HCT116 (cell line): ENCODE data around the gene CHAF1A. TPM values are rescaled to one million over a fixed set of nuclear protein-coding genes. Genes with fewer than 3 reads are reported as not detected.
A peak's percentile ranks its signal among the peaks of the same experiment; 100 is the strongest.

ENCODE experiments used
- ATAC-seq: fragments of 200-7000 bp; cut with Tn5 transposase; 2 replicates; pipeline ENCODE4 v1.9.1; 2020; ENCODE audit warnings: mild to moderate bottlenecking, moderate library complexity
- BruUV-seq: library from RNA; stranded (reverse); fragments of 400-500 nt; replicated peaks from 2 replicates; lab custom pipeline; 2021; lab: Mats Ljungman, UMichigan
- CTCF ChIA-PET: fragments of 300-600 bp; sonication (Branson Sonifier 250); formaldehyde crosslinking; loops from one replicate; lab custom pipeline; 2021; ENCODE audit warnings: antibody characterized with exemption; lab: Charles Lee
- POLR2A ChIA-PET: fragments of 300-600, 350-600 bp; sonication (Branson Sonifier 250); formaldehyde crosslinking; loops from one replicate; lab custom pipeline; 2021; ENCODE audit warnings: antibody characterized with exemption; lab: Charles Lee
- RAD21 ChIA-PET, 2 experiments: fragments of 300-600 bp; sonication (Branson Sonifier 250); formaldehyde crosslinking; loops; one replicate each; lab custom pipeline; 2023; ENCODE audit warnings: low total read pairs in 2 of 2; ENCODE audit not compliant: uncharacterized antibody in 2 of 2, unreplicated experiment in 2 of 2, low non-redundant PET in 1 of 2; lab: Charles Lee
- DNase-seq: peaks from one replicate; pipeline ENCODE4 v3.0.0-alpha.2; 2010; ENCODE audit warnings: low read depth, low spot score
- H2AFZ ChIP-seq: fragments of 200-600 bp; shearing (Covaris generic), sonication (generic); 2 replicates; pipeline ENCODE4 v1.6.1; 2017; ENCODE audit warnings: low read depth, mixed run types, mixed read lengths, antibody characterized with exemption, low read length; ENCODE audit not compliant: poor library complexity, severe bottlenecking
- H3K27ac ChIP-seq: 2 replicates; pipeline ENCODE4 v1.5.1; 2012; ENCODE audit warnings: low read depth, low read length
- H3K27me3 ChIP-seq: fragments of 200-600 bp; sonication (generic); 2 replicates; pipeline ENCODE4 v1.6.1; 2016; ENCODE audit warnings: mixed run types, low read length, mixed read lengths; ENCODE audit not compliant: insufficient read depth
- H3K36me3 ChIP-seq, 2 experiments: fragments of 200-500 bp in 1 of 2; fragments of 200-600 bp in 1 of 2; sonication (Bioruptor generic) in 1 of 2; sonication (generic) in 1 of 2; 2 replicates each; pipeline versions ENCODE4 v1.5.1 to v1.6.1; 2014 to 2016; ENCODE audit warnings: low read length in 2 of 2, inconsistent platforms in 1 of 2, mixed read lengths in 1 of 2, mixed run types in 1 of 2; ENCODE audit not compliant: insufficient read depth in 2 of 2, control insufficient read depth in 1 of 2
- H3K4me1 ChIP-seq, 2 experiments: fragments of 200-600 bp in 1 of 2; sonication (generic) in 1 of 2; 2 replicates each; pipeline versions ENCODE4 v1.5.1 to v1.6.1; 2012 to 2017; ENCODE audit warnings: low read length in 2 of 2, inconsistent platforms in 1 of 2, mild to moderate bottlenecking in 1 of 2, mixed read lengths in 1 of 2, mixed run types in 1 of 2, moderate library complexity in 1 of 2; ENCODE audit not compliant: insufficient read depth in 2 of 2, control insufficient read depth in 1 of 2
- H3K4me2 ChIP-seq: fragments of 200-600 bp; sonication (generic); 2 replicates; pipeline ENCODE4 v1.6.1; 2017; ENCODE audit warnings: mixed run types, low read length, mixed read lengths
- H3K4me3 ChIP-seq, 2 experiments: fragments of 200-600 bp in 1 of 2; sonication (generic) in 1 of 2; replicated peaks in 1 of 2; 2 replicates each; pipeline ENCODE4 v1.5.1; 2011 to 2016; ENCODE audit warnings: low read length in 2 of 2, control low read depth in 1 of 2, low read depth in 1 of 2, mild to moderate bottlenecking in 1 of 2, mixed read lengths in 1 of 2, mixed run types in 1 of 2
- H3K79me2 ChIP-seq: fragments of 200-600 bp; sonication (generic); 2 replicates; pipeline ENCODE4 v1.6.1; 2017; ENCODE audit warnings: mild to moderate bottlenecking, mixed run types, low read length, moderate library complexity, mixed read lengths; ENCODE audit not compliant: insufficient read depth
- H3K9ac ChIP-seq: fragments of 200-600 bp; sonication (generic); 2 replicates; pipeline ENCODE4 v1.6.1; 2016; ENCODE audit warnings: low read length, mixed read lengths
- H3K9me2 ChIP-seq: fragments of 200-600 bp; sonication (generic), shearing (Covaris generic); 2 replicates; pipeline ENCODE4 v1.6.1; 2017; ENCODE audit warnings: mixed run types, mild to moderate bottlenecking, moderate library complexity; ENCODE audit not compliant: insufficient read depth
- H3K9me3 ChIP-seq, 2 experiments: fragments of 200-500 bp in 1 of 2; fragments of 200-600 bp in 1 of 2; sonication (Bioruptor generic) in 1 of 2; sonication (generic) in 1 of 2; 2 replicates each; pipeline ENCODE4 v1.6.1; 2014 to 2017; ENCODE audit warnings: low read length in 2 of 2, mixed read lengths in 2 of 2, inconsistent platforms in 1 of 2, low read depth in 1 of 2, mild to moderate bottlenecking in 1 of 2, mixed run types in 1 of 2, moderate library complexity in 1 of 2; ENCODE audit not compliant: control insufficient read depth in 1 of 2, insufficient read depth in 1 of 2
- H4K20me1 ChIP-seq: fragments of 200-600 bp; sonication (generic), shearing (Covaris generic); 2 replicates; pipeline ENCODE4 v1.6.1; 2017; ENCODE audit warnings: mixed run types, mild to moderate bottlenecking, moderate library complexity; ENCODE audit not compliant: insufficient read depth
- CBX3 ChIP-seq: IDR thresholded peaks from 2 replicates; pipeline ENCODE4 v1.6.1; 2012; ENCODE audit warnings: low read depth
- CEBPB ChIP-seq: IDR thresholded peaks from 2 replicates; pipeline ENCODE4 v1.6.1; 2012; ENCODE audit warnings: low read depth
- ELF1 ChIP-seq: IDR thresholded peaks from 2 replicates; pipeline ENCODE4 v1.6.1; 2012; ENCODE audit warnings: low read depth, borderline replicate concordance
- EZH2phosphoT487 ChIP-seq: fragments of 200-600 bp; IDR thresholded peaks from 2 replicates; pipeline ENCODE4 v1.6.1; 2018; ENCODE audit warnings: antibody characterized with exemption, borderline replicate concordance
- FOSL1 ChIP-seq: IDR thresholded peaks from 2 replicates; pipeline ENCODE4 v1.6.1; 2012; ENCODE audit warnings: low read depth
- SRF ChIP-seq: IDR thresholded peaks from 2 replicates; pipeline ENCODE4 v1.6.1; 2012; ENCODE audit warnings: low read depth
- TCF7L2 ChIP-seq: IDR thresholded peaks from 2 replicates; pipeline ENCODE4 v1.7.0; 2011; ENCODE audit warnings: borderline replicate concordance, inconsistent platforms; ENCODE audit not compliant: insufficient read depth, insufficient read length; ENCODE audit errors: extremely low read depth
- YY1 ChIP-seq: IDR thresholded peaks from 2 replicates; pipeline ENCODE4 v1.6.1; 2011; ENCODE audit warnings: low read length, low read depth, moderate library complexity, mild to moderate bottlenecking; ENCODE audit not compliant: insufficient replicate concordance; ENCODE audit errors: extremely low read depth
- intact Hi-C: fragments of 100-400 bp; cut with micrococcal nuclease; formaldehyde crosslinking; loops from 2 replicates; pipeline ENCODE4 v1.10.0; 2022
- total RNA-seq: library from RNA; stranded (reverse); gene quantifications from one replicate; pipeline ENCODE4 v1.2.1, GENCODE V29; 2021; ENCODE audit not compliant: unreplicated experiment
- TF ChIP-seq, protein P1 (sequence below): IDR thresholded peaks from 2 replicates; pipeline ENCODE4 v1.6.1; 2012; ENCODE audit warnings: low read depth
- TF ChIP-seq, protein P2 (sequence below): IDR thresholded peaks from 2 replicates; pipeline ENCODE4 v1.6.1; 2012
- TF ChIP-seq, protein P3 (sequence below): IDR thresholded peaks from 2 replicates; pipeline ENCODE4 v1.6.1; 2011; ENCODE audit warnings: mild to moderate bottlenecking, low read length, moderate library complexity; ENCODE audit not compliant: insufficient replicate concordance; ENCODE audit errors: extremely low read depth
- TF ChIP-seq, protein P4 (sequence below): IDR thresholded peaks from 2 replicates; pipeline ENCODE4 v1.6.1; 2012

CHAF1A gene
- total RNA-seq, 1 experiment from 2014 or later: 69.9 TPM

DNA sequence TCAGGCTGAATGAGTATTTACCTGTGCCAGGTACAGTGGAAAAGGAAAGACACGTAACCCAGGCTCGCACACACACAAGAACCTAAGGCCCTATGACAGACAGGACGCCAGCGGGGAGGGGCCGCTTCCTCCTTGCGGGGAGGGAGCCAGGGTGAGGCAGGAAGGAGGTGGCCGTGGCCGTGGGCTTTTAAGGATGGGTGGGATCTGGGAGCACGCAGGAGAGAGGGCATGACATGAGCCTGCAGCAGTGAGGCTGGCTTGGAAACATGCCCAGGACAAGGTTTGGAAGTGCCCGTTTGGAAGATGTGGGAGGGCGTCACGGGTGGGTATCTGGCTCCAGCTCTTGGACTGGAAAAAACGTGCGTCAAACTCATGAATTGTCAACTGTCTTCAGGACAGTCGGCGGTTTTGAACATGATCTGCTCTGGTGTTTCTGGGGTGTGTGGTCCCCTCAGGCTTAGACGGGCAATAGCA, 22.1 kb upstream of the CHAF1A start:
- Histone ChIP-seq H3K9ac (no peak overlapping the region), H2AFZ (no peak overlapping the region), H3K4me2 (peak overlapping the region; percentile 50; the same call in 1 of the 2 replicates), H3K9me2 (no peaks in the 10 kb centered on the region), H3K27ac (peak overlapping the region; percentile 37; the same call in 1 of the 2 replicates), H3K36me3 (no peaks in the 10 kb centered on the region; a peak in 2 of 4 replicates), H3K4me1 (peaks cover 49 to 60% of the 10 kb centered on the region in 2 experiments), H4K20me1 (peaks cover 3% of the 10 kb centered on the region; the same call in 1 of the 2 replicates), H3K79me2 (peaks cover 80% of the 10 kb centered on the region), H3K4me3 (no peak overlapping the region), H3K27me3 (no peaks in the 10 kb centered on the region), H3K9me3 (no peaks in the 10 kb centered on the region)
- ATAC-seq: no peak
- CTCF ChIA-PET: no interaction called here
- RAD21 ChIA-PET: no interaction called here
- TF ChIP-seq TCF7L2: no peak
- no TSS peak for BruUV-seq
- DNase-seq: no peak
- intact Hi-C loops: no loop called here
- POLR2A ChIA-PET: interaction anchor here (0.9 to 1.2 kb wide), 2 partner anchors 10 to 38 kb away, joined by 3 read pairs; no protein-coding TSS in a partner anchor

DNA sequence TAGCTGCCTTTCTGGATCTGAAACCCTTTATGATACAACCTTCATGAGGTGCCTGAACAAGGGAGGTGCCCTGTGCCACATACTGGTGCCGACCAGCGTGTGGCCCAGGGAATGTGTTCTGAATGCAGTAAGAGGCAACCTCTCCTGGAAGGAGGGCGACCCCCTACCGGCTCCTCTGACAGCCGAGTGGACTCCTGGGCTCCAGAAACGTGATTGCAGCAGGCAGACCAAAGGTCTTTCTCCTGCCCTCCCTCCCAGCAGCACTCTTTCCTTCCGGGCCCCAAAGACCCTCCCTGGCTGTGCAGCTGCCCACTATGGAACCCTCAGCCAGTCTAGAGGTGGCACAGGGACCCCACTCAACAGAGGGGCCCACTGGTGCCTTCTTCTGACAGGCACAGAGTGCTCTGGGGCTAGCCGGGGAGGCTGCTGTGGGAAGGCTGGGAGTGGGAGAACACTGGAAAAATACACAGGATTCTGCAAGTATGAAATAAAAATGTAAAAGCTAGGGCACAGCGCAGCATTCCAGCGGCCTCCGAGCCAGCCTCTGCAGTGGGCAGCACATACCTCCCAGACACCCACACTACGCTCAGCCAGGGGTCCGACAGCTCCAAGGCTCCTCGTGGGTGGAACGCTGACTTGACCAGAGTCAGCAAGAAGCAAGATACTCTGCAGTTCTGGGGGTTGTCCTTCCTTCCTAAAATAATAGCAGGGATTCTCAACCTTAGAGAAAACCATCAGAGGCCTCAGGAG, 17.0 kb upstream of the CHAF1A start:
- DNase-seq (no peak), ATAC-seq (no peak)
- Histone ChIP-seq H3K9me2 (no peaks in the 10 kb centered on the region), H2AFZ (no peak overlapping the region), H3K4me2 (no peak overlapping the region), H3K27me3 (no peaks in the 10 kb centered on the region), H3K79me2 (peaks cover 81% of the 10 kb centered on the region), H3K36me3 (peaks cover 4% of the 10 kb centered on the region in 2 experiments; a peak in 3 of 4 replicates), H3K4me3 (no peak overlapping the region), H3K9me3 (no peaks in the 10 kb centered on the region), H3K27ac (no peak overlapping the region), H3K4me1 (peaks cover 3 to 8% of the 10 kb centered on the region in 2 experiments), H3K9ac (no peak overlapping the region), H4K20me1 (peaks cover 4% of the 10 kb centered on the region; the same call in 1 of the 2 replicates)
- ChIA-PET POLR2A (no interaction called here), RAD21 (no interaction called here), CTCF (no interaction called here)
- BruUV-seq: no TSS peak
- intact Hi-C loops: no loop called here
- TF ChIP-seq, protein P1, sequence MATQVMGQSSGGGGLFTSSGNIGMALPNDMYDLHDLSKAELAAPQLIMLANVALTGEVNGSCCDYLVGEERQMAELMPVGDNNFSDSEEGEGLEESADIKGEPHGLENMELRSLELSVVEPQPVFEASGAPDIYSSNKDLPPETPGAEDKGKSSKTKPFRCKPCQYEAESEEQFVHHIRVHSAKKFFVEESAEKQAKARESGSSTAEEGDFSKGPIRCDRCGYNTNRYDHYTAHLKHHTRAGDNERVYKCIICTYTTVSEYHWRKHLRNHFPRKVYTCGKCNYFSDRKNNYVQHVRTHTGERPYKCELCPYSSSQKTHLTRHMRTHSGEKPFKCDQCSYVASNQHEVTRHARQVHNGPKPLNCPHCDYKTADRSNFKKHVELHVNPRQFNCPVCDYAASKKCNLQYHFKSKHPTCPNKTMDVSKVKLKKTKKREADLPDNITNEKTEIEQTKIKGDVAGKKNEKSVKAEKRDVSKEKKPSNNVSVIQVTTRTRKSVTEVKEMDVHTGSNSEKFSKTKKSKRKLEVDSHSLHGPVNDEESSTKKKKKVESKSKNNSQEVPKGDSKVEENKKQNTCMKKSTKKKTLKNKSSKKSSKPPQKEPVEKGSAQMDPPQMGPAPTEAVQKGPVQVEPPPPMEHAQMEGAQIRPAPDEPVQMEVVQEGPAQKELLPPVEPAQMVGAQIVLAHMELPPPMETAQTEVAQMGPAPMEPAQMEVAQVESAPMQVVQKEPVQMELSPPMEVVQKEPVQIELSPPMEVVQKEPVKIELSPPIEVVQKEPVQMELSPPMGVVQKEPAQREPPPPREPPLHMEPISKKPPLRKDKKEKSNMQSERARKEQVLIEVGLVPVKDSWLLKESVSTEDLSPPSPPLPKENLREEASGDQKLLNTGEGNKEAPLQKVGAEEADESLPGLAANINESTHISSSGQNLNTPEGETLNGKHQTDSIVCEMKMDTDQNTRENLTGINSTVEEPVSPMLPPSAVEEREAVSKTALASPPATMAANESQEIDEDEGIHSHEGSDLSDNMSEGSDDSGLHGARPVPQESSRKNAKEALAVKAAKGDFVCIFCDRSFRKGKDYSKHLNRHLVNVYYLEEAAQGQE: no peak
- TF ChIP-seq CBX3 (no peak), ELF1 (no peak), YY1 (no peak), FOSL1 (no peak), CEBPB (no peak), SRF (no peak), EZH2phosphoT487 (no peak)
- TF ChIP-seq, protein P2, sequence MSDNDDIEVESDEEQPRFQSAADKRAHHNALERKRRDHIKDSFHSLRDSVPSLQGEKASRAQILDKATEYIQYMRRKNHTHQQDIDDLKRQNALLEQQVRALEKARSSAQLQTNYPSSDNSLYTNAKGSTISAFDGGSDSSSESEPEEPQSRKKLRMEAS: no peak
- TF ChIP-seq, protein P3, sequence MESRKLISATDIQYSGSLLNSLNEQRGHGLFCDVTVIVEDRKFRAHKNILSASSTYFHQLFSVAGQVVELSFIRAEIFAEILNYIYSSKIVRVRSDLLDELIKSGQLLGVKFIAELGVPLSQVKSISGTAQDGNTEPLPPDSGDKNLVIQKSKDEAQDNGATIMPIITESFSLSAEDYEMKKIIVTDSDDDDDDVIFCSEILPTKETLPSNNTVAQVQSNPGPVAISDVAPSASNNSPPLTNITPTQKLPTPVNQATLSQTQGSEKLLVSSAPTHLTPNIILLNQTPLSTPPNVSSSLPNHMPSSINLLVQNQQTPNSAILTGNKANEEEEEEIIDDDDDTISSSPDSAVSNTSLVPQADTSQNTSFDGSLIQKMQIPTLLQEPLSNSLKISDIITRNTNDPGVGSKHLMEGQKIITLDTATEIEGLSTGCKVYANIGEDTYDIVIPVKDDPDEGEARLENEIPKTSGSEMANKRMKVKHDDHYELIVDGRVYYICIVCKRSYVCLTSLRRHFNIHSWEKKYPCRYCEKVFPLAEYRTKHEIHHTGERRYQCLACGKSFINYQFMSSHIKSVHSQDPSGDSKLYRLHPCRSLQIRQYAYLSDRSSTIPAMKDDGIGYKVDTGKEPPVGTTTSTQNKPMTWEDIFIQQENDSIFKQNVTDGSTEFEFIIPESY: no peak
- TF ChIP-seq, protein P4, sequence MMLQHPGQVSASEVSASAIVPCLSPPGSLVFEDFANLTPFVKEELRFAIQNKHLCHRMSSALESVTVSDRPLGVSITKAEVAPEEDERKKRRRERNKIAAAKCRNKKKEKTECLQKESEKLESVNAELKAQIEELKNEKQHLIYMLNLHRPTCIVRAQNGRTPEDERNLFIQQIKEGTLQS: no peak
